Dermis blood vessel endothelial cell (primary cell): ENCODE measurements around the gene ADAM15. TPM values are rescaled to one million over a fixed set of nuclear protein-coding genes. Genes with fewer than 3 reads are reported as not detected.

Experiments
- DNase-seq: peaks from one replicate; pipeline ENCODE4 v3.0.0; 2010
- total RNA-seq: library from RNA; depleted of rRNA; stranded (reverse); fragments of >200 nt; gene quantifications from 2 replicates; pipeline ENCODE4 v1.2.3, GENCODE V29; 2014

Gene ADAM15
- total RNA-seq, 1 donor from 2014 or later, result 289 TPM

DNA sequence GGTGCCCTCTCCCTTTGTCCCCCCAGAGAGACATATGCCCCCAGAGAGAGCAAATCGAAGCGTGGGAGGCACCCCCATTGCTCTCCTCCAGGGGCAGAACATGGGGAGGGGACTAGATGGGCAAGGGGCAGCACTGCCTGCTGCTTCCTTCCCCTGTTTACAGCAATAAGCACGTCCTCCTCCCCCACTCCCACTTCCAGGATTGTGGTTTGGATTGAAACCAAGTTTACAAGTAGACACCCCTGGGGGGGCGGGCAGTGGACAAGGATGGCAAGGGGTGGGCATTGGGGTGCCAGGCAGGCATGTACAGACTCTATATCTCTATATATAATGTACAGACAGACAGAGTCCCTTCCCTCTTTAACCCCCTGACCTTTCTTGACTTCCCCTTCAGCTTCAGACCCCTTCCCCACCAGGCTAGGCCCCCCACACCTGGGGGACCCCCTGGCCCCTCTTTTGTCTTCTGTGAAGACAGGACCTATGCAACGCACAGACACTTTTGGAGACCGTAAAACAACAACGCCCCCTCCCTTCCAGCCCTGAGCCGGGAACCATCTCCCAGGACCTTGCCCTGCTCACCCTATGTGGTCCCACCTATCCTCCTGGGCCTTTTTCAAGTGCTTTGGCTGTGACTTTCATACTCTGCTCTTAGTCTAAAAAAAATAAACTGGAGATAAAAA, 35.9 kb downstream of the ADAM15 start:
- no peak for DNase-seq

GRCh38 chr1:155091071-155092051, 40.2 kb downstream of the ADAM15 start:
- peak; percentile 90 for DNase-seq

- no peak for DNase-seq
These were observed 41.0 kb downstream of the ADAM15 start for GRCh38 chr1:155092131-155092530.

GRCh38 chr1:155092641-155093040, 41.5 kb downstream of the ADAM15 start:
- DNase-seq, result no peak

DNA sequence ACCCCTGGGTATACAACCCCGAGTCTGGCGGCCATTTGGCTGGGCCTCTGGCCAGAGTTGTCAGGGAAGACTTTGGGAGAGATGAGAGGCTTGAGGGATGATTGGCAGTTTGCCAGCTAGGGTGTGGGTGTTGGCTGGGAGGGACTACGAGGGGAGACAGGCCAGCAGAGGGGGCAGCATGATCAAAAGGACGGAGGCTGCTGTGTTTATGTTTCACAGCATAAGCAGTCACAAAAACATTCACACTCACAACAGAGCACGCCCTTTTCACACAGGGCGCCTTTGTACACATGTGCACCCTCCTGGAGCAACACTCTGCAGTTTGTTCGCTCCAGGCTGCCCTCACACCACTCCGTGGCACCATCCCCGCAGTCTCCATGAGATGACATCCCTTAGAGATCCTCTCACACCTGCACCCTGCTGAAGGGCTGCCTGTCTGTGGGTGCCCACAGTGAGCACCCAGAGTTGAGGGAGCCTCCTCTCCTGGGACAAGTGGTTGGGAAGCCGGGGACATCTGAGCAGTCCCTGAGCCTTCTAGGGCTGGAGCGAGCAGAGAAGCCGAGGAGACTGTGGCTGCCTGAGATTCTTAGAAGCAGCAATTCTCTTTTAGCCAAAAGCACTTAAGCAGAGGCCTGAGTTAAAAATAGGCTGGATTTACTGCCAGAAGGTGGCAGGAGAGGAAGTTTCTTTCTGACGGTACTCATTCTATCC, 43.0 kb downstream of the ADAM15 start:
- peak; percentile 72 for DNase-seq

DNA sequence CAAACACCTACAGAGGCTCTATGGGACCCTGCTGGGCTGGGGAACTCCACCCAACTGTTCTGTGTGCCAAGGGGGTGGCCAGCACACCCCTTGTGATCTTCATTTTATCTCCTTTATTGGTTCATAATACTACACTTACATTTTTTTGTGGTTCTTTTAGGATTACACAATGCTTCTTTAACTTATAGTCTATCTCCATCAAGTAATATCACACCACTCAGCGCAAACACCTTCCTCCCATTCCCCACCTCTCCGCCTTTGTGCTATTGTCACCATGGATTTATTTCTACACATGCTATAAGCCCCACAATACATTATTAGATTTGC, 43.5 kb downstream of the ADAM15 start:
- no peak for DNase-seq

- DNase-seq, result no peak
These were observed 48.2 kb downstream of the ADAM15 start for GRCh38 chr1:155099331-155099730.

DNA sequence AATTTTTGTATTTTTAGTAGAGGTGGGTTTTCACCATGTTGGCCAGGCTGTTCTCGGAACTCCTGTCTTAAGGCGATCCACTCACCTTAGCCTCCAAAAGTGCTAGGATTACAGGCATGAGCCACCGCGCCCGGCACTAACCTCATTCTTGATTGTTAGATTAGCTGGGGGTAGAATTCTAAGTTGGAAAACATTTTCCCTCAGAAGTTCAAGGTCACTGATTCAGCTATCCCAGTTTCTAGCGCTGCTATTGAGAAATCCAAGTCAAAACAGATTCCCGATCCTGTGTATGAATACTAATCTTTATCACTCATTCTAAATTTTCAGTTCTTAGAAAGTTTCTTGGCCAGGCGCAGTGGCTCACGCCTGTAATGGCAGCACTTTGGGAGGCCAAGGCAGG, 52.2 kb downstream of the ADAM15 start:
- DNase-seq, result no peak

GRCh38 chr1:155104605-155105534, 53.8 kb downstream of the ADAM15 start:
- peak; percentile 51 for DNase-seq

GRCh38 chr1:155105604-155106011, 54.5 kb downstream of the ADAM15 start:
- DNase-seq, result peak; percentile 62

DNA sequence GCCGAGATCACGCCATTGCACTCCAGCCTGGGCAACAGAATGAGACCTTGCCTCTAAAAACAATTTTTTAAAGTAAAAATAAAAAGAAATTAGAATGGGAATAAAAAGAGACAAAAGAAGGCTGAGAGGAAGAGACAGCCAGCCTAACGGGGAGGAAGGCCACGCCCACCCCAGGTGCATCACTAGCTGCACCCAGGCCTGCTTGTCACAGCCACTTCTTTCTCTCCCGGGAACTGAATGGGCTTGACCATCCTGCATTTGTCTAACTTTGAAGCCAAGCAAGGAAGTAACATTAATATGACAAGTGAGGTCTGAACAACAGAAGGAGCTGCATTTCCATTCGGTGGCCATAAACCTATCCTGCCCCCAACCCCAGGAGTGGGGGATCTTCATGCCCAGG, 55.7 kb downstream of the ADAM15 start:
- no peak for DNase-seq

GRCh38 chr1:155107309-155108264, 56.5 kb downstream of the ADAM15 start:
- DNase-seq, result no peak

- DNase-seq, result no peak
These were observed 57.2 kb downstream of the ADAM15 start for GRCh38 chr1:155108296-155108695.

DNA sequence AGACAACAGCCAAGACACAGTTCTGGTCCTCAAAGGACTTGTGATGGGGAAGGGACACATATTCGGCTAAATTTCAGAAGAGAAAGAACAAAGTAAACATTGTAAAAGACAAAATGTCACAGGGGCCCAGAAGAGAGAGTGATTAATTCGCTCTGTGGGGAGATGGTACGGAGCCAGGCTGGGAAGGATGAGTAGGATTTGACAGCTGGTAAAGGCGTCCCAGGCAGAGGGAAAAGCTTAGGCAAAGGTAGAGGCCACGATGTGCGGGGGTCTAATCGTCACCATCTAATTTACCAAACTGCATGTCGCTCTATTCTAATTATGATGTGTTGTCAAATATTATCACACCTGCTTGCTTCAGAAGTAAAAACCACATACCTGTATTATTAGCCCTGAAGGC, 59.3 kb downstream of the ADAM15 start:
- DNase-seq, result no peak

DNA sequence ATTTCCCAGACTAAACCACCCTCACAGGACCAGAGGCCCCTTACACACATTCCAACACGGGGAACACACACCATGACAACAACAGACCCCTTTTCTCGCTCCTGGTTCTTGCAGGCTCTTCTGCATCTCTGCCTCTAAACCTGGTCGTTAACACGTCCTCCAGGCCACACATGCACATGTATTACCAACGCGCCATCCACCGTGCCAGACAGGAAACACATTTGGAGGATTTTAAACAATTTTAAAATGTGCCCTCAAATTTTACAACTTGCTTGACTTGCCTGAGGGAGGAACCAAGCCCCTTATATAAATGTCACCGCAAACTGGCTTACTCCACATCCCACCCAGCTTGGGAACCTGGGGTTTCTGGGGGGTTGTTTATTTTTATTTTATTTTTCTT, 59.7 kb downstream of the ADAM15 start:
- DNase-seq, result no peak

Other genes starting within 250 kb of the ADAM15 start
- gene KCNN3, start 181.0 kb upstream of the ADAM15 start, total RNA-seq, result 1.7 and 3.6 TPM in 2 replicates
- 6.5 and 9.4 TPM in 2 replicates for gene PMVK, start 114.6 kb upstream of the ADAM15 start, total RNA-seq
- gene PBXIP1, start 95.2 kb upstream of the ADAM15 start, total RNA-seq, result 110 and 126 TPM in 2 replicates
- 7.1 and 10.0 TPM in 2 replicates for gene PYGO2, start 89.5 kb upstream of the ADAM15 start, total RNA-seq
- 337 and 534 TPM in 2 replicates for gene SHC1, start 80.6 kb upstream of the ADAM15 start, total RNA-seq
- gene CKS1B, start 76.6 kb upstream of the ADAM15 start, total RNA-seq, result 49.0 and 89.3 TPM in 2 replicates
- gene FLAD1, start 68.0 kb upstream of the ADAM15 start, total RNA-seq, result 17.8 and 27.1 TPM in 2 replicates
- gene LENEP, start 57.7 kb upstream of the ADAM15 start, total RNA-seq, result not detected in 2 replicates
- gene ZBTB7B, start 48.5 kb upstream of the ADAM15 start, total RNA-seq, result 16.1 and 16.2 TPM in 2 replicates
- gene DCST2, start 17.5 kb upstream of the ADAM15 start, total RNA-seq, result 0.17 and 0.70 TPM in 2 replicates
- not detected in 2 replicates for gene DCST1, start 17.5 kb upstream of the ADAM15 start, total RNA-seq
- 9.5 and 15.7 TPM in 2 replicates for gene EFNA4, start 12.4 kb downstream of the ADAM15 start, total RNA-seq
- 1.9 and 2.2 TPM in 2 replicates for gene EFNA3, start 27.5 kb downstream of the ADAM15 start, total RNA-seq
- gene EFNA1, start 76.6 kb downstream of the ADAM15 start, total RNA-seq, result 119 and 138 TPM in 2 replicates
- gene SLC50A1, start 84.5 kb downstream of the ADAM15 start, total RNA-seq, result 26.2 and 27.1 TPM in 2 replicates
- 16.1 and 41.4 TPM in 2 replicates for gene DPM3, start 89.2 kb downstream of the ADAM15 start, total RNA-seq
- 64.4 and 128 TPM in 2 replicates for gene KRTCAP2, start 122.0 kb downstream of the ADAM15 start, total RNA-seq
- gene TRIM46, start 122.5 kb downstream of the ADAM15 start, total RNA-seq, result 4.1 and 4.7 TPM in 2 replicates
- 15.9 and 16.2 TPM in 2 replicates for gene THBS3, start 156.6 kb downstream of the ADAM15 start, total RNA-seq
- gene MTX1, start 157.4 kb downstream of the ADAM15 start, total RNA-seq, result 49.3 and 50.2 TPM in 2 replicates
- 6.5 and 12.3 TPM in 2 replicates for gene ENTREP3, start 204.2 kb downstream of the ADAM15 start, total RNA-seq
- gene SCAMP3, start 211.0 kb downstream of the ADAM15 start, total RNA-seq, result 38.3 and 46.3 TPM in 2 replicates
- 24.5 and 35.9 TPM in 2 replicates for gene CLK2, start 222.2 kb downstream of the ADAM15 start, total RNA-seq
- gene HCN3, start 226.1 kb downstream of the ADAM15 start, total RNA-seq, result 0.84 and 0.85 TPM in 2 replicates